ENCODE measurements around the gene CHD1L. TPM values are rescaled to one million over a fixed set of nuclear protein-coding genes. Genes with fewer than 3 reads are reported as not detected.

CHD1L gene
- total and polyA plus RNA-seq, 2 of the 13 experiments (the other 11 are each of a cell fraction or from before 2014, with no cell fraction given): 74.3 to 111 TPM

GRCh38 chr1:147233903-147234302 lies 8.6 kb upstream of the CHD1L start (continued):
- TF ChIP-seq HINFP (CRISPR knock-in tag; IDR thresholded peaks at IDR 0.05; ENCODE audit: low read depth): 0 out of 2 replicates have a peak, but pooled peaks have one; percentile 27
- peak; percentile 59; the same call in 1 of the 2 replicates for TF ChIP-seq MIER3 (CRISPR knock-in tag; IDR thresholded peaks at IDR 0.05; ENCODE audit: borderline replicate concordance)
- TF ChIP-seq NCOA2 (CRISPR knock-in tag; IDR thresholded peaks at IDR 0.05): peak; percentile 84
- peak; percentile 79 for TF ChIP-seq FOXA3 (CRISPR knock-in tag; IDR thresholded peaks at IDR 0.05)
- peak; percentile 65 for TF ChIP-seq PHF21A (CRISPR knock-in tag; IDR thresholded peaks at IDR 0.05)
- TF ChIP-seq THAP11 (CRISPR knock-in tag; IDR thresholded peaks at IDR 0.05): 0 out of 2 replicates have a peak, but pooled peaks have one; percentile 10
- TF ChIP-seq, protein P1, sequence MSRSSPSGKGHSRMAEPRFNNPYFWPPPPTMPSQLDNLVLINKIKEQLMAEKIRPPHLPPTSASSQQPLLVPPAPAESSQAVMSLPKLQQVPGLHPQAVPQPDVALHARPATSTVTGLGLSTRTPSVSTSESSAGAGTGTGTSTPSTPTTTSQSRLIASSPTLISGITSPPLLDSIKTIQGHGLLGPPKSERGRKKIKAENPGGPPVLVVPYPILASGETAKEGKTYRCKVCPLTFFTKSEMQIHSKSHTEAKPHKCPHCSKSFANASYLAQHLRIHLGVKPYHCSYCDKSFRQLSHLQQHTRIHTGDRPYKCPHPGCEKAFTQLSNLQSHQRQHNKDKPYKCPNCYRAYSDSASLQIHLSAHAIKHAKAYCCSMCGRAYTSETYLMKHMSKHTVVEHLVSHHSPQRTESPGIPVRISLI (CRISPR knock-in tag; IDR thresholded peaks at IDR 0.05; ENCODE audit: borderline replicate concordance): peak; percentile 77; the same call in 1 of the 2 replicates
- TF ChIP-seq ZNF816 (CRISPR knock-in tag; IDR thresholded peaks at IDR 0.05; ENCODE audit: borderline replicate concordance): peak; percentile 74; the same call in 1 of the 2 replicates
- TF ChIP-seq ZNF792 (CRISPR knock-in tag; IDR thresholded peaks at IDR 0.05): peak; percentile 41; the same call in 1 of the 2 replicates
- peak; percentile 85 for TF ChIP-seq TBX2 (CRISPR knock-in tag; IDR thresholded peaks at IDR 0.05; ENCODE audit: borderline replicate concordance)
- TF ChIP-seq SKI (IDR thresholded peaks at IDR 0.05; ENCODE audit: partially characterized antibody): peak; percentile 69
- TF ChIP-seq ARID4A (CRISPR knock-in tag; IDR thresholded peaks at IDR 0.05; ENCODE audit: borderline replicate concordance): peak; percentile 51; the same call in 1 of the 2 replicates
- TF ChIP-seq, protein P2, sequence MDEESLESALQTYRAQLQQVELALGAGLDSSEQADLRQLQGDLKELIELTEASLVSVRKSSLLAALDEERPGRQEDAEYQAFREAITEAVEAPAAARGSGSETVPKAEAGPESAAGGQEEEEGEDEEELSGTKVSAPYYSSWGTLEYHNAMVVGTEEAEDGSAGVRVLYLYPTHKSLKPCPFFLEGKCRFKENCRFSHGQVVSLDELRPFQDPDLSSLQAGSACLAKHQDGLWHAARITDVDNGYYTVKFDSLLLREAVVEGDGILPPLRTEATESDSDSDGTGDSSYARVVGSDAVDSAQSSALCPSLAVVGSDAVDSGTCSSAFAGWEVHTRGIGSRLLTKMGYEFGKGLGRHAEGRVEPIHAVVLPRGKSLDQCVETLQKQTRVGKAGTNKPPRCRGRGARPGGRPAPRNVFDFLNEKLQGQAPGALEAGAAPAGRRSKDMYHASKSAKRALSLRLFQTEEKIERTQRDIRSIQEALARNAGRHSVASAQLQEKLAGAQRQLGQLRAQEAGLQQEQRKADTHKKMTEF (CRISPR knock-in tag; IDR thresholded peaks at IDR 0.05): peak; percentile 87
- 0 out of 2 replicates have a peak, but pooled peaks have one; percentile 41 for TF ChIP-seq ESRRA (CRISPR knock-in tag; IDR thresholded peaks at IDR 0.05; ENCODE audit: low read depth)
- TF ChIP-seq SAP130 (CRISPR knock-in tag; IDR thresholded peaks at IDR 0.05; ENCODE audit: low read depth): peak; percentile 68; the same call in 1 of the 2 replicates
- TF ChIP-seq MEF2D (CRISPR knock-in tag; IDR thresholded peaks at IDR 0.05): 0 out of 2 replicates have a peak, but pooled peaks have one; percentile 54
- TF ChIP-seq SOX5 (CRISPR knock-in tag; IDR thresholded peaks at IDR 0.05; ENCODE audit: borderline replicate concordance): peak; percentile 93; the same call in 1 of the 2 replicates
- TF ChIP-seq KAT8 (CRISPR knock-in tag; IDR thresholded peaks at IDR 0.05): peak; percentile 38; the same call in 1 of the 2 replicates
- peak; percentile 76; the same call in 1 of the 2 replicates for TF ChIP-seq ZNF710 (CRISPR knock-in tag; IDR thresholded peaks at IDR 0.05; ENCODE audit: borderline replicate concordance)
- TF ChIP-seq NKX3-1 (CRISPR knock-in tag; IDR thresholded peaks at IDR 0.05): 0 out of 2 replicates have a peak, but pooled peaks have one; percentile 36
